HepG2 (cell line): ENCODE data around the gene P3H2.

ENCODE experiments used
- ATRX ChIP-seq: sonication (generic); formaldehyde crosslinking; IDR thresholded peaks from 2 replicates; pipeline ENCODE4 v1.4.0; 2020; ENCODE audit warnings: missing genetic modification reagents, borderline replicate concordance
- HDAC6 ChIP-seq: fragments of 200-600 bp; sonication (generic); IDR thresholded peaks from 2 replicates; pipeline ENCODE4 v1.7.0; 2017; ENCODE audit warnings: mild to moderate bottlenecking, antibody characterized with exemption, low read length, low read depth
- HOMEZ ChIP-seq: IDR thresholded peaks from 2 replicates; pipeline ENCODE4 v1.6.1; 2016; ENCODE audit warnings: low read depth
- KDM5B ChIP-seq: sonication (generic); formaldehyde crosslinking; IDR thresholded peaks from 2 replicates; pipeline ENCODE4 v1.4.0; 2020; ENCODE audit warnings: missing genetic modification reagents, mild to moderate bottlenecking, borderline replicate concordance
- MYC ChIP-seq: sonication (generic); formaldehyde crosslinking; IDR thresholded peaks from 2 replicates; pipeline ENCODE4 v1.9.0; 2021; ENCODE audit warnings: missing genetic modification reagents, borderline replicate concordance
- ZBED4 ChIP-seq: sonication (generic); formaldehyde crosslinking; IDR thresholded peaks from 2 replicates; pipeline ENCODE4 v1.4.0; 2020; ENCODE audit warnings: missing genetic modification reagents, borderline replicate concordance
- ZNF292 ChIP-seq: sonication (generic); formaldehyde crosslinking; IDR thresholded peaks from 2 replicates; pipeline ENCODE4 v1.8.1; 2022; ENCODE audit warnings: mild to moderate bottlenecking, low read depth, missing genetic modification reagents, borderline replicate concordance

DNA sequence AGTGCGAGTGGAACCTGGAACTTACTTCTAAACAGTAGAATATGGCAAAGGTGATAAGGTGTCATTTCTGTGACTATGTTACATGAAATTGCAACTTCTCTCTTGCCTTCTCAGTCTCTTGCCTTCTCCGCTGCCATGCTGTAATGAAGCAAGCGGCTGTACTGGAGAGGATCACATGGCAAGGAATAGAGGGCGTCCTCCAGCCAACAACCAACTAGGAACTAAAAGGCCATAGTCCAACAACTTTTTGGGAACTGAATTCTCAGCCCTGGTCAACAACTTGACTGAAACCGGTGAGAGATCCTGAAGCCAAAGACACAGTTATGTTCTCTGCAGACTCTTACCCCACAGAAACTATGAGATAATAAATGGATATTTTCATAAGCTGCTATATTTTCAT is 143.5 kb downstream of the P3H2 start:
- TF ChIP-seq KDM5B (CRISPR knock-in tag) = no peak
- no peak for TF ChIP-seq ZNF292
- TF ChIP-seq HDAC6 = no peak
- no peak for TF ChIP-seq HOMEZ (CRISPR knock-in tag)
- no peak for TF ChIP-seq ZBED4 (CRISPR knock-in tag)
- TF ChIP-seq MYC (CRISPR knock-in tag) = no peak
- no peak for TF ChIP-seq ATRX
